Right renal cortex interstitium (tissue), 3 donors: ENCODE data around the gene PIK3CG. TPM values are rescaled to one million over a fixed set of nuclear protein-coding genes. Genes with fewer than 3 reads are reported as not detected.
"Not testable (repeated sequence)": the region's sequence is repeated elsewhere in the genome, so short reads cannot be mapped to it uniquely, and the experiment has no call there.

Source experiments
- DNase-seq, 3 donors: peaks; one replicate each; pipeline ENCODE4 v3.0.0-alpha.2; 2013; ENCODE audit warnings: low read depth in 3 of 3, low spot score in 2 of 3
- polyA plus RNA-seq, 3 donors: library from polyadenylated mRNA; unstranded; fragments of 120-200 nt; gene quantifications; one replicate each; pipeline ENCODE4 v1.2.1, GENCODE V29; 2013; ENCODE audit not compliant: insufficient read length in 3 of 3

PIK3CG gene
- polyA plus RNA-seq, 3 donors: 2.8 to 3.5 (median 3.3) TPM

DNA sequence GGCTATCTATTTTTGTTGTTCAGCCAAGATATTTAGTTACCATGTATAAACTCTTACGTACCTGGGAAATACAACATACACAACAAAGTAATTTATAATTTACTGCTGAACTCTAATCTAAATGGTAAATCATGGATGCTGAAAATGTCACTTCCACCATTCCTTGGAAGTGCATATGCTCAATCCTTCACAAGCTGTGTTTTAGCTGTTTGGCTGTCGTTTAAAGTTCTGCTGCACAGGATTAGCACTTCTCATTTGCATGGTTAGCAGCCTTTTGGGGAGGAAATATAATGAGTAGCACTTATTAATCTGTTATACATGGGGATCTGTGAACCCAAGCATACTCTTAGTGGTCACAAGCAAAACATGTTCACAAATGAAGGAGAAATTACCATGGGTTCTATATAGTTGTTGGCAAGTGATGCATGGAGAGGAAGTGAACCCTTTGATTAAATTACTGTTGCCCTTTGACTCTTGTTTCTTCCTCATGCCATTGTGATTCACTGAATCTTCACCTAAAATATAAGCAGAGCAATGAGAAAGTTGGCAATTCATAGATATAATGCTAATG lies 18.5 kb downstream of the PIK3CG start:
- no peak for DNase-seq

DNA sequence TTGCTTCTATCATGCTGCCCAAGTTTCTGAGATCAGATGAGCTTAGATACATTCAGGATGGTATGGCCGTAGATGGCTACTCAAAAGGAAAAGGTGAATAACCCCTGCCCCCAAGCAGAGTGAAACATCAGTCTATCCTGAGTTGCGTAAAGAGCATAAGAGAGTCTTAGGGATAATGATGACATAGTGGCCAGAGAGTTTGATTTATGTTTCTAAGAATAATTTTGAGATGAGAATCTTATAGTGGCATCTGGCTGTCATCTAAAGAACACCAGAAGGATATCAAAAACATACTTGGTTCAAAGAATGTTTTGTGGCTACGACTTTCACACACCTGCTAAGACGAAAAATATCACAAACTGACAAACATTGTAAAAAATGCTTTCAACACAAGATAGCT lies 20.6 kb downstream of the PIK3CG start:
- no peak for DNase-seq

- no peak for DNase-seq
Observed at GRCh38 chr7:106887421-106887820, 22.3 kb downstream of the PIK3CG start.

GRCh38 chr7:106888204-106888603 lies 23.1 kb downstream of the PIK3CG start:
- no peak for DNase-seq

- no peak for DNase-seq
Observed at GRCh38 chr7:106890952-106891351, 25.9 kb downstream of the PIK3CG start.

DNA sequence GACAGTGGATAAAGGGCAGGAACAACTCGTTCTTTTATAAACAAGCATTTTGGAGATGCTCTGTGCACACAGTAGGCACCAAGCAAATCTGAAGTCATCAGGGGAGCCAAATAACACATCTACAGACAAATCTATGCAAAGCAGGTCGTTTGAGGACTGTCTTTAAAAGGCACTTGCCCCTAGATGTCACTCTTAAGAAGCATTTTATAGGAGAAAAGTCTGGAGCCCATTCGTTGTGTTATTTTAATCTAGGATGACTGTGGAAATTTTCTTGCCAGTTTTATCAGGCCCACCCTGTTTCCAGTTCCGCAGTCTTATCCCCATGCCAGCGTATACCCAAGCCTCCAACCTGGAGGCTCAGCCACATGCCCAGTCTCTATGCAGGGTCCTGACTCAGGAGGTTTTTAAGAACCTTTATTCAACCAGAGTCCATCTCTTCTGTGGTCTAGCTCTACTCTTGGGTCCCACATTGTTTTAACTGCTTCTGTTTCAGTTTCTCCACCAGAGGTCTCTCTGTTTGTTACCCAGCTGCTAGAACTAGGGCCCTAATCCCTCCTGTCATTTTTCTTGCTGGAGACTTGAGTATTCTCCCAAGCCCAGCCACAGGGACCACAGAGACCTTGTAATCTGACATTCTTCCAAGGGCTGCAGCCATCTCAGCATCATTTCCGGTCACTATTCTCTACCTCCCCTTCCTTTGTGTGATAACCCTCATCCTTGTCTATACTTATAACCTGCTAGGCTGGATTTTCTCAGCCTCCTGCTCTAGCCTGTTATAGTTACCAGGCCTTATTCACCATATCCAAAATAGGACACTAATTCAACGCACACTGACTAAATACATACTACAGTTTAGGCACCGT lies 26.7 kb downstream of the PIK3CG start:
- DNase-seq: no peak

- DNase-seq: no peak
Observed at GRCh38 chr7:106893591-106893990, 28.5 kb downstream of the PIK3CG start.

GRCh38 chr7:106895246-106895864 lies 30.3 kb downstream of the PIK3CG start:
- DNase-seq: no peak

DNA sequence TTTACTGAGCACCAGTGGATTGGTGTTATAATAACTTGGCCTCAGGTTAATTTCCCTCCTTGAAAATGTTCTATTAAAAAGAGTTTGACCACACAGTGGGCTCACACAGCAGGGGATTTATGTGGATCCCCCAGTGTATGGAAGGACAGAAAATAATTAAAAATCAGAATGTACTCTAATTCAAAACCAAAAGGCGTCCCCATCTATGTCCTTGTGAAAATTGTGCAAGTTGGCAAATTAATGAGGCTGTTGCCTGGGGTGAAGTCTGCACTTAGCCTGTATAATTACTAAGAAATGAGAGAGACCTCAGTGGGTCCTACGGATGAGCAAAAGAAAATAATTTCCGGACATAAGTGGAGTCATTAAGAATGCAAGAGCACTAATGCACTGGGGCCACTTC lies 31.1 kb downstream of the PIK3CG start:
- DNase-seq: no peak

- not testable (repeated sequence) for DNase-seq
Observed at GRCh38 chr7:106897553-106897952, 32.5 kb downstream of the PIK3CG start.

GRCh38 chr7:106898967-106899366 lies 33.9 kb downstream of the PIK3CG start:
- not testable (repeated sequence) for DNase-seq

DNA sequence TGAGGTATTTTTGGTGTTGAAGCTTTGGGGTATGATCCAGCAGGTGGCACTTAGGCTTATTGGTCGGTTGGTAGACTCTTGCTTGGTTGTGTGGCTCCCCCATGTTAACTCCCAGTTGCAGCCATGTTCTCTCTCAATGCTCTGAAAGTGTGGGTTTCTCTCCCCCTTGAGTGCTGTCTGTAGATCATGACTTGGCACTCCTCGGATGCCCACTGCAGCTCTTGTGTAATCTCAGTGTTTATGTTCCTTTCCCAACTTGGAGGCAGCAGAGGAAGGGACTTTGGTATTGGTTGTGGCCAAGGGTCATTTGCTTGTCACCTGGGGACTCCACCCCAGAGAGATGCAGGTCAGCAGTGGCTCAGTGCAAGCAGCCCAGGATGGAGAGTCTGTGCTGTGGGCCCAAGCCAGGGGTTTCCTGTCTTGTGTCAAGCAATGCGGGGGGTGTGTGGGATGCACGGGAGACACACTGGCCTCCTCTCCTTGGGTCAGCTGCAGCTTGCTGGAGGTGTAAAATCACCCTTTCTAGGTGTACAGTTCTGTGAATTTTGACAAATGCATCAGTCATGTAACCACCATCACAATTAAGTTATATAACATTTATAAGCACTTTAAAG lies 36.9 kb downstream of the PIK3CG start:
- DNase-seq: no peak

GRCh38 chr7:106905734-106906133 lies 40.7 kb downstream of the PIK3CG start:
- no peak for DNase-seq

GRCh38 chr7:106911959-106912358 lies 46.9 kb downstream of the PIK3CG start:
- no peak for DNase-seq

GRCh38 chr7:106914018-106914607 lies 49.0 kb downstream of the PIK3CG start:
- no peak for DNase-seq

DNA sequence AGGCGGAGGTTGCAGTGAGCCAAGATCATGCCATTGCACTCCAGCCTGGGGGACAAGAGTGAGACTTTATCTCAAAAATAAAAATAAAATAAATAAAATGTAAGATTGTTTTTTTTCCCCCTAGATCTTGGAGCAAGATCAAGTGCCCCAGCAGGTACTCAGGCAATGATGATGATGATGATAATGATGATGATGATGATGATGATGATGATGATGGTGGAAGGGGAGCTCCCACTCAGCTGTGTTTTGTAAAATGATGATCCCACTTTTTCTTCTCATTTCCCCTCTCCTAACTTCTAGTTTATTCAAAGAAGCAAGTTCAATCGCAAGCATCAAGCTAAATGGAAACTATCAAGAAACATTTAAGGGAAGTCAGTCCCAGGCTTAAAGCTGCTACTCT lies 50.3 kb downstream of the PIK3CG start:
- no peak for DNase-seq

- no peak for DNase-seq
Observed at GRCh38 chr7:106915873-106916272, 50.8 kb downstream of the PIK3CG start.

DNA sequence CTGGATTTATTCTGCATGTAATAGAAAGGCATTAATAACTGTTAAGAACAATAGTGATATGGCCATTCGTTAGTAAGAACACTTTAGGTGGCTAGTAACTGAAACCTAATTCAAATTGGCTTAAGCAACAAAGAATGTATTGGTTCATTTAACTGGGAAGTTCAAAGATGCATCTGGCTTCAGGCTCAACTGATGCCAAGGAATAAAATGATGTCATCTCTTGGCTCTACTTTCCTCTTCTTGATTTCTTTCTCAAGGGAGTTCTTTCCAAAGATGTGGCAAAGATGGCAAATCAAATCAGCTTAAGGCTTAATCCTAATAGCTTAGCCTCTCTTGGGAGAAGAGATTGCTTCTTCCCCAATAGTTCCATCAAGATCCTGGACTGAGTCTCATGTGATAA lies 51.6 kb downstream of the PIK3CG start:
- DNase-seq: no peak

DNA sequence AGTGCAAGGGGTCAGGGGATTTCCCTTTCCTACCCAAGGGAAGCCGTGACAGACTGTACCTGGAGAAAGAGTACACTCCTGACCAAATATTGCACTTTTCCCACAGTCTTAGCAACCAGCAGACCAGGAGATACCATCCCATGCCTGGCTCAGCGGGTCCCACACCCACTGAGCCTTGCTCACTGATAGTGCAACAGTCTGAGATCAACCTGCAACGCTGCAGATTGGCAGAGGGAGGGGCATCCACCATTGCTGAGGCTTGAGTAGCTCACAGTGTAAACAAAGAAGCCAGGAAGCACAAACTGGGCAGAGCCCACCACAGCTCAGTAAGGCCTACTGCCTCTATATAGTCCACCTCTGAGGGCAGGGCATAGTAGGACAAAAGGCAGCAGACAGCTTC lies 53.9 kb downstream of the PIK3CG start:
- no peak for DNase-seq

GRCh38 chr7:106924468-106924867 lies 59.4 kb downstream of the PIK3CG start:
- DNase-seq: not testable (repeated sequence)

- DNase-seq: no peak
Observed at GRCh38 chr7:106926892-106927291, 61.8 kb downstream of the PIK3CG start.
